HG03565 (cell line): ENCODE results near the gene PTPRN2.

Experiments
- ATAC-seq: cut with Tn5 transposase; IDR thresholded peaks from one replicate; pipeline ENCODE4 v1.9.1; 2021; ENCODE audit warnings: mild to moderate bottlenecking, moderate library complexity; ENCODE audit not compliant: unreplicated experiment

PTPRN2 gene

GRCh38 chr7:158374586-158374985 is 213.0 kb downstream of the PTPRN2 start:
- no peak for ATAC-seq

DNA sequence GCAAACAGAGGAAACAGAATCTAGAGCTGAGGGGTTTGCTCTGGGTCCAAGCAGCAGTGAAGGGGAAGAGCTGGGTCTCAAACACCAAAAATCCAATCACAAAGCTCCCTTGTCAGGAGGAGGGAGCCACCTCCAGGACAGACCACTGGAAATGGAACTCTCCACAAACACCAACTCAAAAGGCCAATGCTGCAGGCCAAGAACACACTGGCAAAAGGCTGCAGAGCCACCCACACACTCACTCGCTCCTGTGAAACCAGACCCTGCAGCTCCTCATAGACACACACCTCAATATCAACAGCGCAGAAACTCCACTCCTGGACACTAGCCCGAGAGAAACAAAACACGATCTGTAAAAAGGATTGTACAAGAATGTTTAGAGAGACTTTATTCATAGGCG is 213.5 kb downstream of the PTPRN2 start:
- no peak for ATAC-seq

DNA sequence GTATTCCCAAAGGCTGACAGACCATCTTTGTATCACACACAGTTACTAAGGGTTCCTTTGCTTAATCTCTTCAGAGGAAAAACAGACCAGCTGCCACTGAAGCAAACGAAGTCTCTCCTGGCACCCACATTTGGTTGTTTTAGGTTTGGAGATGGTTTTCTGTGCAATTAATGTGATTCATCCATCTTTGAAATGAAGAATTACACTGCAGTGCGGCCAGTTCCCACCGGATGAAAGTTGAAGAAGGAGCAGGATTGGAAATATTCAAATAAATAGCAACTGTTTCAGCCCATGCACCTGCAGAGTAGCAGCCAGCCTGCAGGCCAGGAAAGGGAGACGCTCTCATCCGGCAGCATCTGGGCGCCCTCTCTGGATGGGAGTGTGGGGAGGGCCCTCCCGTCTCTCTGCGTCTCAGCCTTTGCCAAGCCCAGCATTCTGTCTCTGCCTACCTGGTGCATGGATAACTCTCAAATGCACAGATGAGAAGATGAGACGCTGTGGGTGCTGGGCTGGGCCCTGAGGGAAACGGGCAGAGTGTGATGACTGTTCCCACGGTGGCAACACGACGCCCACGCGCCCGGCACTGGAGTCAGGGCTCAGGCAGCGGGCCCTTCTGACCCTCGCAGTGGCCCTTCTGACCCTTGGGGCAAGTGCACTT is 214.0 kb downstream of the PTPRN2 start:
- ATAC-seq, result no peak

DNA sequence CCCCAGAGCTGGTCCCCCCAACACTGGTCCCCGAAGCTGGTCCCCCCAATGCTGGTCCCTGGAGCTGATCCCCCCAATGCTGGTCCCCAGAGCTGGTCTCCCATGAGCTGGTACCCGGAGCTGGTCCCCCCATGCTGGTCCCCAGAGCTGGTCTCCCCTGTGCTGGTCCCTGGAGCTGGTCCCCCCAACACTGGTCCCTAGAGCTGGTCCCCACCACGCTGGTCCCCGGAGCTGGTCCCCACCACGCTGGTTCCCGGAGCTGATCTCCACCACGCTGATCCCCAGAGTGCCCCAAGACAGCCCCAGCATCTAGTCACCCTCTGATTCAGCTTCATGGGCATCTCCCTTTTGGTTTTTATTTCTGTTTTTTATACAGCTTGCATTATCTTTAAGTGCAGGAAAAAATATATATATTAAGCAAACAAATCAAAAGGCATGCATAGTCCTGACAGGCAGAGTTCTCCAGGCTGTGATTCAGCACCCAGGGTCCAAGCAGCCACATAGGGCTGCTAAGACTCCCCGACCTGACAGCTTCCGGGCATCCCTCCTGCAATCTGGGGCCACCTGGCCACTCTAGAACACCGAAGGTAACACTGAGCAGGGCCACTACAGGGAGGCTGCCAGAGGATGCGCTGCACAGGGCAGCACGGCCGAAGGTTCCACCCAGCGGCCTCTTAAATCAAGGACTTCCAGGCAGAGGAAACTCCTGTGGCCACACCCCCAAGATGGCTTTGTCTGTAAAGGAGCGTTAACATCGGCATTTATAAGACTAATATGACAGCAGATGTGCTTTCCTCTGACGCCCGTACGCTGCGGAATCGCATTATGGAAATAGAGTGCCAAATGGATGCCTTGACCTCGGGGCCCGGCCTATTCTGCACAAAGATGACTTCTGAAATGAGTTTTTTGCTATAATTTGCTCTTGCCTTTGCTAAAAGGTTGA is 215.0 kb downstream of the PTPRN2 start:
- no peak for ATAC-seq

- ATAC-seq, result no peak
These were observed 215.8 kb downstream of the PTPRN2 start for GRCh38 chr7:158371856-158372255.

DNA sequence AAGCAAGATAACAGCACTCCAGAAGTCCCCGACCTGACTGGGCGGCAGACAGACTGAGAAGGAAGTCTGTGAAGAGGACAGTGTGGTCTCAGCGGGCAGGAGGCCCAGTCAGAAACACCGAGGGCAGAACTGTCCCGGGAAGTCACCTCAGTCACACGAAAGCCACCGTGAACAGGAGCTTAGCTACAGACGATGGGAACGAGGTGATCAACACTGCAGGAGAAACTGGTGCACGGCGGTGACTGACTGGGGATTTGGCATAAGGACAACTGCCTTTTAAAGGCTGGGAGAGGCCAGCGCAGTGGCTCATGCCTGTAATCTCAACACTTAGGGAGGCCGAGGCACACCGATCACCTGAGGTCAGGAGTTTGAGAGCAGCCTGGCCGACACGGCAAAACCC is 217.8 kb downstream of the PTPRN2 start:
- no peak for ATAC-seq

- ATAC-seq, result no peak
These were observed 218.3 kb downstream of the PTPRN2 start for GRCh38 chr7:158369290-158369689.

DNA sequence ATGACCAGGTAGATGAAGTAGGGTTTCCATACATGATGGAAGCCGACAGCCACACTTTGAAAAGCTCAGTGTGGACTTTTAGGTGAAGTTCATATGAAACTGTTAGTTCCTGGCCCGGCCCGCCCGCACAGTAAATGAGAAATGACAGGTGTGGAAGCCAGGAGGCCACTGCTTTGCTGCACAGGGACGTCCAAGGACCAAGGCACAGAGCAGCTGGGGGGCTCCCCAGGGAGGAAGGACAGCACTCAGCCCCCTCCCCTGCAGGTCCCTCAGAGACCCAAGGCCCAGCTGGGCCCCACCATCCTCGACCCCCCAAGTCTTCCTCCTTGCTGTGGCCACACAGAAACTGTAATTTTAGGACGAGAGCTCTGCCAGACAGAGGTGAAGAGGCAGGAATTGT is 219.2 kb downstream of the PTPRN2 start:
- ATAC-seq, result no peak

DNA sequence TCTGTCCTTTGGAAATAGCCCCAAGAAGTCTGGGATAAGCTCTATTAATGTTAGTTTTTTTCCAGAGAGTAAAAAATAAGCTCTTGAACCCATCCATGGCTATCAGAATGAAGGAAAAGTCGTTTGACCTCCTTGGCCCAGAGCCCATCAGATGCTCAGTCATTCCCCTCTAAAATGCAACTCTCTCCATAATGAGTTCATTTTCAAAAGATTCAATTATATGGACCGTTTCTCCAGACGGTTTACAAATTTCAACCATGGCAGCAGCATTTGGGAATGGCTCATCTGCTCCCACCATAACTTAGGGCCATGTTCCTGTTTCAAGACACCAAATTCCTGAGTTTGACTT is 220.0 kb downstream of the PTPRN2 start:
- no peak for ATAC-seq

DNA sequence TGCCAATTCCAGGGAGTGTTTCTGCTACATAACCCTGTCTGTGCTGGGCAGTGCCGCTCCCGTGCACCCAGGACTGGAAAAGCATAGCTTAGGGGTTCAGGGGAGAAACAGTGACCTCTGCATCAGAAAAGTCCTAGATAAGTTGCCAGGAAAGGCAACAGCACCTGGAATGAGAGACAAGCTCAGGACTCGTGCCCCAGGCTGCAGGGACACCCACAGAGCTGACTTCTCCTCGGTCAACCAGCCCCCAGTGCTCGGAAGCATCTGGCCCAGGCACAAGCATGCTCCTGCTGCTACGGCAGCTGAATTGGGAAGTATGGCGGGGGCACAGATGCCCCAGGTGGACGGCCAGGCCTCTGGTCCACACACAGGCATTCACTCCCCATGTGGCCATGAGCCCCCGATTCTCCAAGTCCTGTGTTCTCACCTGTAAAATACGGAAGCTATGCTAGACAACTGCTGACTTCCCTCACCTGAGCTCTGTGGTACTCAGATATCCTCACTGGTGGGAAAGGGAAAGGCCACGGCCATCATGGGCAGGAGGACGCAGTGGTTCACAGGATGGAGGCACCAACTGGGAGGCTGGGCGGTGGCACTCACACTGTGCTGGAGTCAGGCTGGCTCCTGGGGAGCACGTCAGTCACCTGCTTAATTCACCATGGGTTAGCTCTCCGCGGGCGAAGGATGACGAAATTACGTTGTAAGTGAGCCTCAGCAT is 220.5 kb downstream of the PTPRN2 start:
- ATAC-seq, result no peak

- ATAC-seq, result no peak
These were observed 221.3 kb downstream of the PTPRN2 start for GRCh38 chr7:158366346-158366745.

DNA sequence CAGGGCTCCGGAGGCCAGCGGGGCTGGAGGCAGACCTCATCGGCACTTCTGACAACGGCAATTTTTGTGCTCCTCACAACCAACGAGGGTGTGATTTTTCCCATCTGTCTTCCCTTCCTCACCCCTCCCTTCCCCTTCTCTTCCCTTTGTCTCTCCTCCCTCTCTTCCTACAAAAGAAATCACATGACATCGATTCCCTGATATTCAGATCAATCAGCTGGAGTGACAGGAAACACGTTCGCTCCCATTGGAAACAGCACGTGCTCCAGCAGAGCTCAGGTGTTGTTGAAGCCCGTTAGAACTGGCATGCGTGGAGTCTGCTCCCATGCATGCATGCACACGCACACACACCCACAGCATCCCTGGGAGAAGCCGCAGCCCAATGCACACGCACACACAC is 222.4 kb downstream of the PTPRN2 start:
- no peak for ATAC-seq

- ATAC-seq, result no peak
These were observed 223.2 kb downstream of the PTPRN2 start for GRCh38 chr7:158364451-158364850.

DNA sequence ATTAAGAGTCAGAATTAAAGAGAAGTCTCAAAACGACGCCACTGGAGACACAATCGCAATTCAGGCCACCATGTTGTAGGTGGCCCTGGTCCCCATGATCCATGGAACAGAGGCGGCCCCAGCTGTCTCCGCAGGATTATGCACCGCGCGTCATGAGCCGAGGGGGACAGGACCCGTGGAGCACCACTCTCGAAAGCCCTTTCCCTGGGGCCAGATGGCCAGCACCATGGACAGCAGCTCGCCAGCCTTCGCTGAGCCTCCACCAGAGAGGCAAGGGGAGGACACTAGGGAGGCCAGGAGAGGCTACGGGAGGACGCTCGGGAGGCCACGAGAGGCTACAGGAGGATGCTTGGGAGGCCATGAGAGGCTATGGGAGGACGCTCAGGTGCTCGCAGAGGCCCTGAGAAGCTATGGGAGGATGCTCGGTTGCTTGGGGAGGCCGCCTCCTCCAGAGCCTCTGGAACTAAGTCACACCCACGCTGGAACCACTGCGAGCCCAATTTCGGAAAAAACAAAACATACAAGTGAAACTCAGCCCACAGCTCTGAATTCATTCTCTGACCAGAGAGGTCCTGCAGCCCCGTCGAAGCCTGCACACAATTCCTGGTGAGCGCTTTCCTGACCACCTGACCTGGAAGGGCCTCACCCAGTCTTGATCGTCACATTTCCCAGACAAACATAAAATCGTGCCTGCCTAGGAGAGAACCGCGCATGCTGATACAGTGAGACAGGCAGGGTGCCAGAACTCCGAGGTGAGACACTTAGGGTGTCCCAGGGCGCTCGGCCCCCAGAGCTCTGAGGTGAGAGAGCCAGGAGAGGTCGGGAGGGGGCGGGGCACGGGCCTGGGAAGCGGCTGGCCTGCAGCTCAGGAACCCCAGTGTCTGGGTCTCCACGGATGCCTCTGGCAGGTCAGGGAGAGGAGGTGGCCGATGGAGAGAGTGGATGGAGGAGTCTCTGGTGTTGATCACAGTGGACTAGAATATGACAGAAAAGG is 224.4 kb downstream of the PTPRN2 start:
- ATAC-seq, result no peak

- ATAC-seq, result no peak
These were observed 225.6 kb downstream of the PTPRN2 start for GRCh38 chr7:158362001-158362400.

DNA sequence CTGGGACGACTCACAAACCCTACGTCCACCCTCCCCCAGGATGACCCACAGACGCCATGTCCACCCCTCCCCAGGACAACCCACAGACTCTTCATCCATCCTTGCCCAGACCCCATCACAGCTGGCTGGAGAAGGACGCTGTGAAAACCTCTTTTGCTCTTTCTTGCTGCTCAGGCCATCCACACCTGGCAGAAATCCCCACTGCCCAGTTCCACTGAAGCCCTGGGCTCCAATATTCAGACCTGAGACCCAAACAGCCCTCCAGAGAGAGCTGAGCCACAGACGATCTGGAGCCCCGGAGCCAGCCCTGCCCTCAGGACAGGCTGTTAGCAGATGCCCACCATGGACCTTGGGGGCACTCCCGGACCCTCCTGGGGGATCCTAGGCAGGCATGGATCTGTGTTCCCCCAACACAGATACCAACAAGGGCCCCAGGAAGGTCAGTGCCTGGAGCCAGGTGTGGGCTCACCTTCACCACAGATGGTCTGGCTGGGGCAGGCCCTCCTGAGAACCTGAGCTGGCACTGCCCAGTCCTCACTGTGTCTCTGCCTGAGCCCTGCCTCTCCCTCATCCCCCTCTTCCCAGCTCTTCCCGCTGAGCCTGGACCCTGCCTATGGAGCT is 226.2 kb downstream of the PTPRN2 start:
- no peak for ATAC-seq

DNA sequence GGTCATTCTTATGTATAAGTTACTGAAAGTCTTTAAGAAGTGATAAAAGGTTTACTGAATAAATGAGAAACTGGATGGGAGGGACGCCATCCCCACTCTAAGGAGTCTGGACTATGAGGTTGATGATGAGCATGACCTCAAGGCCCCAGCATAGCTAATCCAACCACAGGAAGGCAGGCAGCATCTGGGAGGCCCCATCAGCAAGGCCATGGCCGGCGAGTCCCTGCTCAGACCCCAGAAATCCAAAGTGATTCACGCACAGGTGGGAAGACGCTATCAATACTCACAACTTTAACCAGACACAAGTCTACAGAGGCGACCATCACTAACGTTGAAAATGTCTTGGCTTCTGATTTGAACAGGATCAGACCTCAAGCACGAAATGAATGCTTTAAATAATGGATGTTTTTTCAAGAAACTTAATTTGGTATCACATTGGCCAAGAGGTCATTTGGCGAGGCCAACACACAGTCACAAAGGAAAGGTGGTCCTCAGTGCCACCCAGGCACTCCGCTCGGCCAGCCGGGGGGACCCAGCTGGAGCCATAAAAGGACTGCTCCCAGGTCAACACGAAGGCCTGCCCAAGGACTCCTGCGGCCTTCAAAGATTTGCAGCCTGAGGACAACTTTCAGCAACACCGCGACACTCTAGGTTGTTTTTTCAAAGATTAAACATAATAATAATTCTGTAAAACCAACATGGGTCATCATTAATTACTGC is 228.5 kb downstream of the PTPRN2 start:
- no peak for ATAC-seq

- no peak for ATAC-seq
These were observed 229.5 kb downstream of the PTPRN2 start for GRCh38 chr7:158357898-158358821.
